ENCODE results near the gene MUCL3.

The MUCL3 gene

GRCh38 chr6:30935018-30935417, 5.8 kb upstream of the MUCL3 start (continued):
- TF ChIP-seq, protein P1, sequence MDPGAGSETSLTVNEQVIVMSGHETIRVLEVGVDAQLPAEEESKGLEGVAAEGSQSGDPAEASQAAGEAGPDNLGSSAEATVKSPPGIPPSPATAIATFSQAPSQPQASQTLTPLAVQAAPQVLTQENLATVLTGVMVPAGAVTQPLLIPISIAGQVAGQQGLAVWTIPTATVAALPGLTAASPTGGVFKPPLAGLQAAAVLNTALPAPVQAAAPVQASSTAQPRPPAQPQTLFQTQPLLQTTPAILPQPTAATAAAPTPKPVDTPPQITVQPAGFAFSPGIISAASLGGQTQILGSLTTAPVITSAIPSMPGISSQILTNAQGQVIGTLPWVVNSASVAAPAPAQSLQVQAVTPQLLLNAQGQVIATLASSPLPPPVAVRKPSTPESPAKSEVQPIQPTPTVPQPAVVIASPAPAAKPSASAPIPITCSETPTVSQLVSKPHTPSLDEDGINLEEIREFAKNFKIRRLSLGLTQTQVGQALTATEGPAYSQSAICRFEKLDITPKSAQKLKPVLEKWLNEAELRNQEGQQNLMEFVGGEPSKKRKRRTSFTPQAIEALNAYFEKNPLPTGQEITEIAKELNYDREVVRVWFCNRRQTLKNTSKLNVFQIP (CRISPR knock-in tag; IDR thresholded peaks at IDR 0.05; ENCODE audit: borderline replicate concordance, low read depth): no peak
- TF ChIP-seq ISL1 (CRISPR knock-in tag; IDR thresholded peaks at IDR 0.05) (no peak), TCF4 (CRISPR knock-in tag; IDR thresholded peaks at IDR 0.05; ENCODE audit: borderline replicate concordance) (no peak), BACH2 (CRISPR knock-in tag; IDR thresholded peaks at IDR 0.05; ENCODE audit: borderline replicate concordance) (no peak)
- TF ChIP-seq, protein P2, sequence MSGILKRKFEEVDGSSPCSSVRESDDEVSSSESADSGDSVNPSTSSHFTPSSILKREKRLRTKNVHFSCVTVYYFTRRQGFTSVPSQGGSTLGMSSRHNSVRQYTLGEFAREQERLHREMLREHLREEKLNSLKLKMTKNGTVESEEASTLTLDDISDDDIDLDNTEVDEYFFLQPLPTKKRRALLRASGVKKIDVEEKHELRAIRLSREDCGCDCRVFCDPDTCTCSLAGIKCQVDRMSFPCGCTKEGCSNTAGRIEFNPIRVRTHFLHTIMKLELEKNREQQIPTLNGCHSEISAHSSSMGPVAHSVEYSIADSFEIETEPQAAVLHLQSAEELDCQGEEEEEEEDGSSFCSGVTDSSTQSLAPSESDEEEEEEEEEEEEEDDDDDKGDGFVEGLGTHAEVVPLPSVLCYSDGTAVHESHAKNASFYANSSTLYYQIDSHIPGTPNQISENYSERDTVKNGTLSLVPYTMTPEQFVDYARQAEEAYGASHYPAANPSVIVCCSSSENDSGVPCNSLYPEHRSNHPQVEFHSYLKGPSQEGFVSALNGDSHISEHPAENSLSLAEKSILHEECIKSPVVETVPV (CRISPR knock-in tag; IDR thresholded peaks at IDR 0.05): no peak

DNA sequence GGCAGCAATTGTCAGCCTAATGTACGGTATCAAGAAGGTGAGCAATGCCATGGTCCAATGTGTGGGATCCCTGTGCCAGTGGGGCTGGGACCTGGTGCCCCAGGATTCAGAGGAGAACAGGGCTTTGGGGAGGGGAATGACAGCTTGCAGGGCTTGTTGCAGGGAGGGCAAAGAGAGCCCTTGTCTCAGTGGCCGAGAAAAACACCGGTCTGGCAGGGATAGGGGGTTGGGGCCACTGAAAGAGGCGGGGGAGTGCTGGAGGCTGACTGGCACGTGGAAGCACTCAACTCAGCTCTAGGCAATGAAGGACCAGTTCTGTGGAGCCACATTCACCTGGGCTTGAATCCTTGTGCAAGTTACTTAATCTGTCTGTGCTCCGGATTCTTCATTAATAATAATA, 3.5 kb upstream of the MUCL3 start:
- TF ChIP-seq ZNF565 (CRISPR knock-in tag; conservative IDR thresholded peaks at IDR 0.05; ENCODE audit: low read depth): no peak
- TF ChIP-seq ISL1 (CRISPR knock-in tag; IDR thresholded peaks at IDR 0.05): no peak
- no peak for TF ChIP-seq ZNF70 (CRISPR knock-in tag; IDR thresholded peaks at IDR 0.05)
- no peak for TF ChIP-seq SNAI2 (CRISPR knock-in tag; IDR thresholded peaks at IDR 0.05)
- TF ChIP-seq ESRRG (CRISPR knock-in tag; IDR thresholded peaks at IDR 0.05): no peak
- TF ChIP-seq BACH2 (CRISPR knock-in tag; IDR thresholded peaks at IDR 0.05; ENCODE audit: borderline replicate concordance): no peak

GRCh38 chr6:30938730-30939129, 2.0 kb upstream of the MUCL3 start:
- no peak for TF ChIP-seq RARB (CRISPR knock-in tag; IDR thresholded peaks at IDR 0.05)
- no peak for TF ChIP-seq PATZ1 (CRISPR knock-in tag; IDR thresholded peaks at IDR 0.05; ENCODE audit: borderline replicate concordance)
- no peak for TF ChIP-seq TSHZ2 (CRISPR knock-in tag; IDR thresholded peaks at IDR 0.05)
- TF ChIP-seq, protein P2 (CRISPR knock-in tag; IDR thresholded peaks at IDR 0.05): no peak
- TF ChIP-seq PPARA (CRISPR knock-in tag; IDR thresholded peaks at IDR 0.05; ENCODE audit: borderline replicate concordance): no peak
- TF ChIP-seq ZFP30 (CRISPR knock-in tag; IDR thresholded peaks at IDR 0.05): no peak
- TF ChIP-seq GLIS3 (CRISPR knock-in tag; IDR thresholded peaks at IDR 0.05): no peak
- TF ChIP-seq OSR1 (CRISPR knock-in tag; IDR thresholded peaks at IDR 0.05): no peak
- no peak for TF ChIP-seq ESRRG (CRISPR knock-in tag; IDR thresholded peaks at IDR 0.05)
- TF ChIP-seq CREB5 (CRISPR knock-in tag; IDR thresholded peaks at IDR 0.05; ENCODE audit: low read depth): no peak
- TF ChIP-seq ZNF8 (CRISPR knock-in tag; IDR thresholded peaks at IDR 0.05): no peak
- TF ChIP-seq CSDC2 (CRISPR knock-in tag; IDR thresholded peaks at IDR 0.05): no peak
- no peak for TF ChIP-seq ZFP3 (CRISPR knock-in tag; IDR thresholded peaks at IDR 0.05)
- no peak for TF ChIP-seq BACH2 (CRISPR knock-in tag; IDR thresholded peaks at IDR 0.05; ENCODE audit: borderline replicate concordance)
- TF ChIP-seq SNAI2 (CRISPR knock-in tag; IDR thresholded peaks at IDR 0.05): no peak
- no peak for TF ChIP-seq ZC3H10 (CRISPR knock-in tag; IDR thresholded peaks at IDR 0.05)
- no peak for ATAC-seq

More for the DNA sequence above, 3.5 kb upstream of the MUCL3 start:
- ATAC-seq: no peak

Data from SK-N-SH treated with all-trans-retinoic acid at 6 μM for 48 hours (cell line).